Kidney glomerular epithelial cell (primary cell): Measurements from ENCODE around the gene DLEC1.
"Not testable (repeated sequence)": the region's sequence is repeated elsewhere in the genome, so short reads cannot be mapped to it uniquely, and the experiment has no call there.

Source experiments
- DNase-seq: peaks from one replicate; lab custom pipeline; 2025; lab: John Stamatoyannopoulos, UW

Gene DLEC1

DNA sequence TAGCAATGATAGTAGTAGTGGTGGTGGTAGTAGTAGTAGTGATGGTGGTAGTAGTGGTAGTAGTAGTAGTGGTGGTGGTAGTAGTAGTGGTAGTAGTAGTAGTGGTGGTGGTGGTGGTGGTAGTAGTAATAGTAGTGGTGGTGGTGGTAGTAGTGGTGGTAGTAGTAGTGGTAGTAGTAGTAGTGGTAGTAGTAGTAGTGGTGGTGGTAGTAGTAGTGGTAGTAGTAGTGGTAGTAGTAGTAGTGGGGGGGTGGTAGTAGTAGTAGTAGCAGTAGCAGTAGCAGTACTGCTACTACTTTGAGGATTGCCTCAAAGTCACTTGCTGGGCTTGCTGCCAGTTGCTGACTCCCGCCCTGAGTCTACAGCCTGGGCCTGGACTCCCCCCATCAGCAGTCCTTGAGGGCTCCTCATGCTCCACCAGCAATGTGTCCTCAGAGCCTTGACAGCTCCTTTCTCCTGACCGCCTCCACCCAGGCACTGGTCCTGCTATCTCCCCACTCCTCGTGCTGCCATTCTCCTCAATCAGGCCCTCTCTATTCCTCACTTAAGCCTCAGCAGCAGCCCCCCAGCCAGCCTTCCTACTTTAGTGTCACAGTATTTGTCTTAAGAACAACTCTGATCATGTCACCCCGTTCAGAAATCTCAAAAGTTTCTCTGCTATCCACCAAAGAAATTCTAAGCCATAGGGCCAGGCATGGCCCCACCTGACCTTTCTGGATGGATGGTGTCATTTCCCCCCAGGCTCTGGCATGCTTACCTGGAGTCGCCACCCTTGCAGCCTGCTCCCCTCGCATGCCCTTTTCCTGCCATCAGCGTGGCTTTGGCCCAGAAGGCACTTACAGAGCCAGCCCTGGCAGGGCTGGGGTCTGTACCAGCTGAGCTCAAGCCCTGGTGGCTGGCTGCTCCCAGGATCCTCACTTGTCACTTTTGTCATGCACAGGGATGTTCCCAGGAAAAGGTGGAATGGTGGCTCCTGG is 45.6 kb downstream of the DLEC1 start:
- no peak for DNase-seq

DNA sequence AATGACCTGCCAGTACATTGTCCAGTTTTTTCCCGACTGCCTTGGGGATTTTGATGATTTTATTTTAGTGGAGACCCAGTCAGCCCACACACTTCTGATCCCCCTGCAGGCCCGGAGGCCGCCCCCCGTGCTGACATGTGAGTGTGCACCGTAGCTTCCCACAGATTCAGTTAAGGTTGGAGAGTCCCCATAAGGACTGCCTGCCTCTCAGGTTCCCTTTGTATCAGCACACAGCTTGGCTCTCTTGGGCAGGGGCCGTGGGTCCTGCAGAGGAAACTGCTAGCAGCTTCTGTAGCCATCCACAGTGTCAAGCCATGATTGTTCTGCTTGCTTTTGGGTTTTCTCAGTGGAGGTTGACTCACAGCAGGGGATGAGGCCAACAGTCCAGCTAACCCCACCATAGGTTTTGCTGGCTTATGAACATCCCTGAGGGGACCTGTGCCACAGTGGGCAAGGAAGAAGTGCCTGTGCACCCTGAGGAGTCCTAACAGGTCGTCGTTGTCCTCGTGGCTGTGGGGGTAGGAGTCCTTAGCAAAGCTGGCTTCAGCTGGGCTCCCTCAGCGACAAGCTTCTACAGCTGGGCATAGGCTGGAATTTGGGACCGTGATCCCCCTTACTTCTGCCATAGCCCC is 46.4 kb downstream of the DLEC1 start:
- no peak for DNase-seq

DNA sequence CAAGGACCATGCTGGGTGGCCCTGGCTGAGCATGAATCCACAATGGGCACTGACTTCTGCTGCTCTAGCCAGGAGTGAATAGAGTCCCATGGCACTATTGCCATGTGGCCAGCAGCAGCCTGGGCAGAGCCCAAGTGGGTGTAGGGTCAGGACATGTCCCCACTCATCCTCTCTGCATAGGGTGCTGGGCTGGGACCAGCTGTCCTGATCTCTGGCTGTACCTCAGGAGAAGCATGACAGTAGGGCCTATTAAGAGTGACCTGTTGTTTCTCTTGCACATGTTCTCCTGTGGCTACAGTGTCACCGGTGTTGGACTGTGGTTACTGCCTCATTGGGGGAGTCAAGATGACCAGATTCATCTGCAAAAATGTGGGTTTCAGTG is 46.9 kb downstream of the DLEC1 start:
- DNase-seq: no peak

DNA sequence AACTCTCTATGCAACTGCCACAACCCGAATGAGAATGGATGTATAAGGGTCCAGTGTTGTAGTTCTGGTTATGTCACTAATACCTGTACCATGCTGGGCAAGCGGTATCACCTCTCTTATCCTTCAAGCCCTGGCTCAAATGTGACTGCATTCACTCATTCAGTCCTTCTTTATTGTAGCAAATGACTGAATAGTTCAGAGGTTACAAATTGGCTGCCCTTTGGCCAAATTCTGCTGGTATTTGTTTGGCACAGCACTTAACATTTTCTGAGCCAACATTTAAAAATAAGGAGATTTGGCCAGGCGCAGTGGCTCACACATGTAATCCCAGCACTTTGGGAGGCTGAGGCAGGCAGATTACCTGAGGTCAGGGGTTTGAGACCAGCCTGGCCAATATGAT is 47.5 kb downstream of the DLEC1 start:
- DNase-seq: no peak

DNA sequence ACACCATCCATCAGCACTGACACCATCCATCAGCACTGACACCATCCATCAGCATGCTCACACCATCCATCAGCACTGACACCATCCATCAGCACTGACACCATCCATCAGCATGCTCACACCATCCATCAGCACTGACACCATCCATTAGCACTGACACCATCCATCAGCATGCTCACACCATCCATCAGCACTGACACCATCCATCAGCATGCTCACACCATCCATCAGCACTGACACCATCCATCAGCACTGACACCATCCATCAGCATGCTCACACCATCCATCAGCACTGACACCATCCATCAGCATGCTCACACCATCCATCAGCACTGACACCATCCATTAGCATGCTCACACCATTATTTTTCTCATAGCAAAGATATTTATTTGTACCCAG is 48.3 kb downstream of the DLEC1 start:
- DNase-seq: not testable (repeated sequence)

DNA sequence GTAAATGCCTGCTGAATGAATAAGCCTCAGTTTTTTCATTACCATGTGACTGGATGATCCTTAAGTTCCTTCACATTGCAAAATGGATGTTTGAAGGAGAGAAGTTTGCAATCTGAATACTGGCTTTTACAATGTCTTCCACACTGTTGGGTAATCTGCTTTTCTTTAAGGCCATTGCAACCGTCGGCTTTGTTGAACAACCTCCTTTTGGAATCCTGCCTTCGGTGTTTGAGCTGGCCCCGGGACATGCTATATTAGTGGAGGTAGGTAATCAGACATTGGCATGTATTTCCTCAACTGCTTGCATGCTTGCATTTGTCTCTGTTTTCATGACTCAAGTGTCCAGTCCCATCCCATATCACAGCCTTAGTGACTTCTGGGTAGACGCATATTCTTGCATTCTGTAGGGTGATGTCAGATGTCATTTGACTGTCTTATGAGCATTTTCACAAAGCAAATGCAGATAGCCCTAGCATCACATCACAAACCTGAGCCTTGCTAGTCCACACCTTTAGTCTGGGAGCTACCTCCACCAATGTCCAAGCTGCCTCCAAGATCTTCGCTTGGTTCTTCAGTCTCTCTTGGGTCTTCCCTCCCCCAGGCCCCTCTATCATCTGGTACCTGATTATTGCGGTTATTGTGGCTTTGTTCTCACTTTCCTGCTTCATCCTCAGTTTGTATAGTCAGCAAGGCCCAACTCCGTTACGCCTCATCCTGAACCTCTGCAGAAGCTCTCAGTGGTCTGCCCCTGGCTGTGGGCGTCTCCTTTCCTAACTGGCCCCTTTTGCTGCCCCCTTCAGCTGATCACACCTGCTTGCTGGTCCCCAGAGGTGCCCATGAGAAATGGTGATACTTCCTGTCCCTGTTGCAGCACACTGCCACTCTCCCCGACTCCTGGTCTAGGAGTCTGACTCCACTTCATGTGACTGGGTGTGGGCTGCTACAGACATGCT is 49.4 kb downstream of the DLEC1 start:
- no peak for DNase-seq

DNA sequence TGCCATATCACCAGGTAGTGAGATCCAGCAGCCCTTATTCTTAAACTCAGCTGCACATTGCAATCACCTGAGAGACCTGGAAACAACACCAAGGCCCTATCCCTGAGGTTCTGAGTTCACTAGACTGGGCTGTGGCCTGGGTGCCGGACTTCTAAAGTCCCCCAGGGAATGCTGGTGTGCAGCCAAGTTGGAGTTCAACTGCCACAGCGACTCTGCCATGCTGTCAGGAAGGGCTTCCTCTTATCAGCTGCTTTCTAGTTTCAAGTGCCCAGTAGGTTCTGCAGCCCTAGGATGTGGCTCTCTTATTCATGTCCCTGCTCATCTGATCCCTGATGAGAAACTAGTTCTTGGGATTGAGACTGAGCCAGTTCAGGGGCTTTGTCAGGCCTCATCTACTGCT is 50.2 kb downstream of the DLEC1 start:
- no peak for DNase-seq

DNA sequence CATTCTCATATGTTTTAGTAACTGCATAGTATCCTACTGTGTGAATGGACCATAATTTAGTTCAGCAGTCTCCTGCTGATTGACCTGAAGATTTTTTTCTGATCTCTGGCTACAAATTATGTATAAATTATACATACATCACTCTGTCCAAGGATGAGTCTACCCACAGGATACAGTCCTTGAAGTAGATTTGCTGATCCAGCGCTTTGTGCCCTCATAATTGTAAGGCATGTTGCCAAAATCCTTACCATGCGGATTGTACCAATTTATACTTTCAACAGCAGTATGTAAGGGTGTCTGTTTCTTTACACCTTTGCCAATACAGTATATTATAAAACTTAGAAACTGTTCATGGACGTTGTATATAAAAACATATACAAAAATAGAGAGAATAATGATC is 51.4 kb downstream of the DLEC1 start:
- DNase-seq: no peak

DNA sequence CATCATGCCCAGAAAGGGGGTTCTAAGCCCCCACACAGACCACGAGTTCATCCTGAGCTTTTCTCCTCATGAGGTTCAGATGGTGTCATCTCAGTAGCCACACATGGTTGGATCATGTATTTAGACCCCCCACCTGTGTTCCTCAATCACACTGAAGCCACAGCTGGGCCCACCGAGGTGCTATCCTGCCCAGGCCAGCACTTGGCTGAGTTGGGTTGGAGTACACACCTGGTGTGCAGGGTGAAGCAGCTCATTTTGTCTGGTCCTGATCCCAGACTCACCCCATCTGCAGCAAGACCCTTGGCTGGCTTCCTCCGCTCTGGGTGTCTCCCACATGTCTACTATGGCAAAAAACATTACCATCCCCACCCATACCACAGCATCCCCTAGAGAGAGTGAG is 56.0 kb downstream of the DLEC1 start:
- no peak for DNase-seq

DNA sequence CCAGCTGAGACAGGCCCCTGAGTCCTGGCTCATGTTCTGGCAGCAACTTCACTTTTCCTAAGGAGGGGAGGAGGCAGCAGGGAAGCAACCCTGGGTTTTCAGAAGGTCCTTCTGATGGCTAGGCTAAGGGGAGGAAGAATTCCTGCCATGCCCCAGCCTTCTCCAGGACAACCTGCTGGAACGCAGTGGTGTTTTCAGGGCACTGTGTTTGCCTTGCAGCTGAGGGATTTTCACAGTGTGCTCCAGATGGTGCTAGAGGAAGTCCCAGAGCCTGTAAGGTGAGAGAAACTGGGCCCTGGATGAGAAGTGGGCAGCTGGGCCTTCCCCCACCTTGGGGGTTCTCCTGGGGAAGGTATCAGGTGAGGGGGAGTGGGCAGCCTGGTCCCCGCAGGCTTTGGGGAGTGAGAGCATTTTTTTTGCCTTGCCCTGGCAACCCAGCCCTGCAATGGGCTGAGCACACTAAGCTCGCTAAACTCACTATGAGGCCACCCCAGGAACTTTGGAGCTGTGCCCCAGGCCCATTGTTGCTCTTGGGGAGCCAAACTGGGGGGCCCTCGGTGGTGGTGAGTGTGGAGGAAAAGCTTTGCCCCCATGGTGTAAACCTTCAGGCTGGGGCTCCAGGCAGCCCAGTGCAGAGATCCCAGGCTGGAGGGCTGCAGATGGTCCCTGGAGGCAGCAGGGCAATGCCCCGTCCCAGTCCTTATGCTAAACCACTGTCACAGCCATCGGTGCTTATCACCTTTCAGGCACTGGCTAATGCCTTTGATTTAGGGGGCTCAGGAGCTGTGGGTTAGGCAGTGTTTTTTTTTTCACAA is 56.9 kb downstream of the DLEC1 start:
- DNase-seq: no peak

DNA sequence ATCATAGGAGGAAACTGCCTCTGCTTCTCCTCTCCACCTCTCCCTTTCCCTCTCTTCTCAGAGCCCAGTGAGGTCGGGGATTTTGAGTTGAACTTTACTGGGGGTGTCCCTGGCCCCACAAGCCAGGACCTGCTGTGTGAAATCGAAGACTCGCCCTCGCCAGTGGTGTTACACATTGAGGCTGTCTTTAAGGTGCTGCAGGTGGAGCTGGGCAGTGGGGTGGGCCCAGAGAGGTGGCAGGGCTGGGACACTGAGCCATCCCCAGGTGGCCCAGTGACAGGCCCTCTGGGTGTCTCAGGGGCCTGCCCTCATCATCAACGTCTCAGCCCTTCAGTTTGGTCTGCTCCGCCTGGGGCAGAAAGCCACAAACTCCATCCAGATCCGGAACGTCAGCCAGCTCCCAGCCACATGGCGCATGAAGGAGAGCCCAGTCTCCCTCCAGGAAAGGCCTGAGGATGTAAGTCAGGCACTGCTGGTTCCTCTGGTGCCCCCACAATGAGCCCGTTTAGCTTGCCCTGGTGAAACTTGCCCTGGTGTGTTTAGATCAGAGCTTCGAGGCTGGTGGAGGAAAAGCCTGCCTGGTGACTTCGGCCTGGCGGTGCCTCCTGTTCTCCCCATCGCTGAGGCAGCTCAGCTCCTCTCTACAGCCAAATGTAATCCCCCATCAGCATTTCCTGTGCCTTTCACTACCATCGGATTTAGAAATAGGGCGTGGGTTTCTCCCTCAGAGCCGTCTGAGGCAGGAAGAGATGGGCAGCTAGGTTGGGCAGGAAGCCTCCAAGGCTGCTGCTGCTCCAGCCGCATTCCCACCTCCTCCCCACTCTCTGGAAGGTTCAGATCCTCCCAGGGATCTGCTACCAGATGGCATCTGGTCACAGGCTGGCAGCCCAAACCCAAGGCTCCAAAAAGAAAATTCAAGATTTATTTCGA is 58.7 kb downstream of the DLEC1 start:
- no peak for DNase-seq

DNA sequence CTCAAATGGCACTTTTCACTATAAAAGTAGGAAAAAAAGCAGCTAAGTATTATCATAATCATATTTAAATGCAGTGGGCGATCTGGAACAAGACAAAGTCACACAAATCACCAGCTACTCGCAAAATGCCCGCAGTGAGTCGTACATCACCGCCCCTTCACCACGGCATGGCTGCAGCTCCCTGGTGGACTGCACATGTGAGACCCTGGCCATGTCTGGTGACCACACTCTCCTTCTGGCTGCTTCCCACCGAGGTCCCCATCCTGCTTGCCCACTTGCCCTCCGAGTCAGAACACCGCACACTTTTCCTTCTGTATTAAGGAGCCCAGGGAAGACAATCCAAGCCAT is 59.3 kb downstream of the DLEC1 start:
- DNase-seq: no peak

DNA sequence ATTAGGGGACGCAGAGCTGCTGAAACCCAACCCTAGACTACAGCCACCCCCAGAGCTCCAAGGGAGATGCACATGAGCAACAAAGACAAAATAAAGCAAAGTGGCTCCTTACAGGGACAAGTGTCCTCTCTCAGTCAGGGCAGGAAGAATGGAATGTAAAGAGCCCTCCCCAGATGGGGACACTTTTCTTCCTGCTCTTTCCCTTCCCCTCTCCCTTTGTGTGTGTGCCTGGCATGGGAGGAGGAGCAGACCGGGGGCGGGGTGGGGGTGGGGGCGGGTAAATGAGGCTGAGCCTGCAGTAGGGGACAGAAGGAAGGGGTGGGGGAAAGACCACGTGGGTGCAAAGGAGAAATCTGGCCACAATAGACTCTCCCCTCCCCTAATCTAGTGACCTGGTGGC is 60.5 kb downstream of the DLEC1 start:
- DNase-seq: no peak

DNA sequence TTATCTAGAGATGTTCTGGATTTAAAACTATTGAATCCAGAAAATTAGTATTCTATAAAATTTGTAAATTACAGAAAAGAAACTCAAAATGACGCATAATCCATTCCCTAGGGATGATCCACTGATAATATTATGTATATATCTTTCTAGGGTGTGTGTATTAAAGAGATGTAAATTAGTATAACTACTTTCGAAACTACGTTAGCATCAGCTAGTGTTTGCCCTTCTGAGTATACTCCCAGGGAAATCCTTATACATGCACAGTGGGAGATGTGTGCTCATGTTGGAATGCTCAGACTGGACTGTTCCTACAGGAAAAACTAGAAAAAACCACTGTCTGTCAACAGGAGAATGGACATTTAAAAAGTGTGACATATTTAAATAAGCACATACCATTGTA is 61.5 kb downstream of the DLEC1 start:
- DNase-seq: no peak

DNA sequence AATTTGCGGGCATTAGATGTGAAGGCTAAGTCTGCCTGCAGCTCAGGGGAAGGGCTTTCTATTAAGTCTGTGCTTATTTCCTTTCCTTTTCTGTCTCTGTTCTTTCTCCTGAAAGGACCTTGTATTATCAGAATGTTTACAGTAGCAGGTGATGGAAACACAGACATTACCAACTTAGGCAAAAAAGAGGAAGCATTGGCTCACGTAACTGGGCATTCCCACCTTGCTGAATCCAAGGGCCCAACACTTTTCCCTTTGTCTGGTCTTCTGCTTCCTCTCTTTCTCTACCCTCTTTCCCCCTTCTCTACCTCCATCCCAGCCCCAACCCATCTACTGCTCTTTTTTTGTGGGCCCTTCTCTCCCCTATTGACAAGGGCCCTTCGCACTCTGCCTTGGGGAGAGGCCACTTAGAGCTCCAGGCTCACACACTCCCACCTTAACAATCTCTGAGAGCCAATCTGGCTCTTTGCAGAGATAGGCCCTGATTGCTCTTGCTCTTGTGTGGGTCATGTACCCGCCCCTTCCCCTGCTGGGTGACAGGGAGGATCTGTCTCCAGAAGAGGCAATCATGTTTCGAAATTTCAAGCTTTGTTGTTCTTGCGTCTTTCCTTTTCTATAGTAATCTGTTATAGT is 62.9 kb downstream of the DLEC1 start:
- no peak for DNase-seq

DNA sequence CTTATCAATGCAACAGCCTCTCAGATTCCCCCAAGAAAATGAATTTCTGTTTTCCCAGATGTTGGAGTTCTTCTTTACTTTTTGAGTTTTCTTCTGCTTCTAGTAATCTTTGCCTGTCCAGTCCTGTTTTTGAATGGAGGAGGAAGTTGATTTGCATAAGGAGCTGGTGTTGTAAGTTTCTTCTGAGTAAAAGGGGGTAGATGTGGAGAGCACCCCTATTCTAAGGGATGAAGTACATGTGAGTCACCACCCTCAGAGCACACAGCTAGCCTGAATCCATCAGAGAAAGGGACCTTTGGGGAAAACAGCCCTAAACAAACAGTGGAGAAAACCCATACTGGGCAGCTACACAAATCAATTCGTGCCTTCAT is 63.4 kb downstream of the DLEC1 start:
- no peak for DNase-seq

DNA sequence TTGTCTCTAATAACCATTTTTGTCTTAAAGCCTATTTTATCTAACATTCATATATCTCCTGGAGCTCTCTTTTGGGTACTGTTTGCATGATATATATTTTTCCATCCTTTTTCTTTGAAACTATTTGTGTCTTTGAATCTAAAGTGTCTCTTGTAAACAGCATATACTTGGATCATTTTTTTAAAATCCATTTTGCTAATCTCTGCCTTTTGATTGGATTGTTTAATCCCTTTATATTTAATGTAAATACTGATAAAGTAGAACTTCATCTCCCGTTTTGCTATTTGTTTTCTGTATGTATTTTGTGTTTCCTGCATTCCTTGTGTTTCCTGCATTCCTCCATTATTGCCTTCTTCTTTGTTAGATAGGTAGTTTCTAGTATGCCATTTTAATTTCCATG is 66.5 kb downstream of the DLEC1 start:
- DNase-seq: no peak

DNA sequence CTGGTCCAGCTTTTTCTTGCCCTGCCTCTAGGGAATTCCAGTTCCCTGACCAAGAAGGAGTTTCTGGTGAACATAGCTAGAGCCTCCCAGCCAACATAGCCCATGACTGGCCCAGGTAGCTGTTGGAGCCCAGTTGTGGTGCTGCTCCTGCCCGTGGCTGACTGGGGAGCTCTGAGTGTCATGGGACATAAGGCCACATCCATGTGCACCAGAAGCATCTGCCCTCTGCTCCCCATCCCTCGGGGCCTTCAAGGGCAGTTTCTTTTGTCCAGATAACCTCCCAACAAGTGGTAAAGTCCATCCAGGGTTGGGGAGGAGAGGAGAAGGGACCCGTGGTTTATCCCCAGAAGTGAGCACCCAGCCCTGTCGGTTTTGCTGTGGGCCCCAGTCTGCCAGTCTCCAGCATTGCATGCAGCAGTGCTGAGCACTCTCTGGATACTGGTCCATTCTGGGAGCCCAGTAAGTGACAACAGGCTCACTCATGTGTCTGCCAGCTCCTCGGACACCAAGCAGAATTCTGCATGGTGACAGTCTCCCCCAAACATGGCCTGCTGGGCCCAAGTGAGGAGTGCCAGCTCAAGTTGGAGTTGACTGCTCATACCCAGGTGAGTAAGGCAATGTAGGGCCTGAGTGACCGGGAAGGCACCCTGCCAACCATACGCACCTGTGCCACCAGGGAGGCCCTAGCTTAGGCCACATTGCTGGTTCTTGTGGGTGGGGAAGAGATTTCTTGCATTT is 69.1 kb downstream of the DLEC1 start:
- DNase-seq: no peak
